SK-N-SH (cell line): ENCODE measurements around the gene DOCK4. TPM values are rescaled to one million over a fixed set of nuclear protein-coding genes. Genes with fewer than 3 reads are reported as not detected.

Experiments
- CTCF ChIA-PET: fragments of 300-600, 350-600 bp; formaldehyde crosslinking; extraction: SDS; loops from one replicate; lab custom pipeline; 2021; lab: Yijun Ruan, JAX
- POLR2A ChIA-PET: fragments of 350-600 bp; sonication (Branson Sonifier 250); formaldehyde crosslinking; extraction: SDS; loops from one replicate; lab custom pipeline; 2020; ENCODE audit warnings: antibody characterized with exemption, inconsistent platforms; lab: Yijun Ruan, JAX
- DNase-seq: peaks from one replicate; pipeline ENCODE4 v3.0.0; 2012
- H2AFZ ChIP-seq: fragments of 200-600 bp; sonication (generic); 2 replicates; pipeline ENCODE4 v1.8.1; 2016; ENCODE audit warnings: antibody characterized with exemption, mild to moderate bottlenecking, low read depth
- H3F3A ChIP-seq: fragments of 200-600 bp; sonication (generic); replicated peaks from 2 replicates; pipeline ENCODE3; 2016; ENCODE audit warnings: antibody characterized with exemption, mild to moderate bottlenecking; ENCODE audit not compliant: insufficient read depth
- H3K27ac ChIP-seq, 2 experiments: fragments of 200-500 bp in 1 of 2; fragments of 200-600 bp in 1 of 2; sonication (Bioruptor generic) in 1 of 2; sonication (generic), shearing (Covaris generic) in 1 of 2; 2 replicates each; pipeline versions ENCODE4 v1.5.1 to v1.6.1; 2014 to 2016; ENCODE audit warnings: low read depth in 2 of 2, inconsistent platforms in 1 of 2, low read length in 1 of 2, mild to moderate bottlenecking in 1 of 2, mixed read lengths in 1 of 2
- H3K27me3 ChIP-seq: fragments of 200-600 bp; sonication (generic), shearing (Covaris generic); 2 replicates; pipeline ENCODE4 v1.6.1; 2016; ENCODE audit warnings: mixed run types; ENCODE audit not compliant: insufficient read depth
- H3K36me3 ChIP-seq, 2 experiments: fragments of 200-500 bp in 1 of 2; fragments of 200-600 bp in 1 of 2; sonication (Bioruptor generic) in 1 of 2; sonication (generic) in 1 of 2; replicated peaks in 1 of 2; 2 replicates each; pipeline versions ENCODE3 to v1.5.1; 2014 to 2016; ENCODE audit warnings: low read length in 1 of 2, mild to moderate bottlenecking in 1 of 2; ENCODE audit not compliant: insufficient read depth in 2 of 2, control insufficient read depth in 1 of 2
- H3K4me1 ChIP-seq, 2 experiments: fragments of 200-500 bp in 1 of 2; fragments of 200-600 bp in 1 of 2; sonication (Bioruptor generic) in 1 of 2; sonication (generic), shearing (Covaris generic) in 1 of 2; 2 replicates each; pipeline versions ENCODE4 v1.5.1 to v1.6.1; 2014 to 2016; ENCODE audit warnings: low read depth in 1 of 2, low read length in 1 of 2, mixed run types in 1 of 2; ENCODE audit not compliant: insufficient read depth in 2 of 2, control insufficient read depth in 1 of 2
- H3K4me2 ChIP-seq: fragments of 200-600 bp; sonication (generic), shearing (Covaris generic); 2 replicates; pipeline ENCODE4 v1.6.1; 2017; ENCODE audit warnings: mixed run types
- H3K4me3 ChIP-seq, 2 experiments: fragments of 200-500 bp in 1 of 2; fragments of 200-600 bp in 1 of 2; sonication (Bioruptor generic) in 1 of 2; sonication (generic), shearing (Covaris generic) in 1 of 2; 2 replicates each; pipeline versions ENCODE4 v1.5.1 to v1.8.1; 2014 to 2016; ENCODE audit warnings: low read depth in 2 of 2, inconsistent platforms in 1 of 2, low read length in 1 of 2, mild to moderate bottlenecking in 1 of 2, mixed read lengths in 1 of 2, moderate library complexity in 1 of 2
- H3K79me2 ChIP-seq: fragments of 200-600 bp; sonication (generic); 2 replicates; pipeline ENCODE4 v1.8.1; 2017; ENCODE audit warnings: mild to moderate bottlenecking; ENCODE audit not compliant: insufficient read depth
- H3K9ac ChIP-seq: fragments of 200-600 bp; sonication (generic); 2 replicates; pipeline ENCODE4 v1.6.1; 2017; ENCODE audit warnings: mixed run types
- H3K9me2 ChIP-seq: fragments of 200-600 bp; sonication (generic); 2 replicates; pipeline ENCODE4 v1.6.1; 2017; ENCODE audit warnings: mixed run types
- H3K9me3 ChIP-seq: fragments of 200-600 bp; sonication (generic); 2 replicates; pipeline ENCODE4 v1.6.1; 2017; ENCODE audit warnings: mixed run types, mild to moderate bottlenecking, moderate library complexity
- H4K20me1 ChIP-seq: fragments of 200-600 bp; sonication (generic); 2 replicates; pipeline ENCODE4 v1.6.1; 2017; ENCODE audit warnings: mild to moderate bottlenecking, mixed run types; ENCODE audit not compliant: insufficient read depth
- CHD2 ChIP-seq: fragments of 150-350 bp; IDR thresholded peaks from 2 replicates; pipeline ENCODE4 v1.6.1; 2018; ENCODE audit warnings: low read length; ENCODE audit not compliant: partially characterized antibody
- CTCF ChIP-seq: fragments of 200-600 bp; sonication (generic); IDR thresholded peaks from 2 replicates; pipeline ENCODE4 v1.6.1; 2017; ENCODE audit warnings: antibody characterized with exemption, mild to moderate bottlenecking, moderate library complexity
- EP300 ChIP-seq, 2 experiments: IDR thresholded peaks; 2 replicates each; pipeline versions ENCODE4 v1.4.0 to v1.6.1; 2012; ENCODE audit warnings: borderline replicate concordance in 1 of 2, low read depth in 1 of 2, low read length in 1 of 2
- EZH2phosphoT487 ChIP-seq: fragments of 200-600 bp; sonication (generic); IDR thresholded peaks from 2 replicates; pipeline ENCODE4 v1.6.1; 2017; ENCODE audit warnings: low read depth, mixed run types, mild to moderate bottlenecking, antibody characterized with exemption, moderate library complexity, borderline replicate concordance
- GABPA ChIP-seq: IDR thresholded peaks from 2 replicates; pipeline ENCODE4 v1.4.0; 2012; ENCODE audit warnings: low read depth, mild to moderate bottlenecking
- GATA2 ChIP-seq: sonication (generic); formaldehyde crosslinking; IDR thresholded peaks from 2 replicates; pipeline ENCODE4 v1.5.0; 2020; ENCODE audit warnings: mild to moderate bottlenecking, missing genetic modification reagents
- MAX ChIP-seq: IDR thresholded peaks from 2 replicates; pipeline ENCODE4 v1.4.0; 2012; ENCODE audit warnings: low read depth
- MEF2A ChIP-seq: IDR thresholded peaks from 2 replicates; pipeline ENCODE4 v1.4.0; 2012; ENCODE audit warnings: low read depth, borderline replicate concordance
- MXI1 ChIP-seq: IDR thresholded peaks from 2 replicates; pipeline ENCODE4 v1.6.1; 2012; ENCODE audit warnings: mild to moderate bottlenecking, low read depth, low read length, improper control_type of control experiment
- RAD21 ChIP-seq: IDR thresholded peaks from 2 replicates; pipeline ENCODE4 v1.6.1; 2012; ENCODE audit warnings: mild to moderate bottlenecking, low read length
- REST ChIP-seq: IDR thresholded peaks from 2 replicates; pipeline ENCODE4 v1.6.1; 2012; ENCODE audit warnings: mild to moderate bottlenecking, low read depth, low read length, moderate library complexity
- RFX5 ChIP-seq: IDR thresholded peaks from 2 replicates; pipeline ENCODE4 v1.6.1; 2012; ENCODE audit warnings: mild to moderate bottlenecking, improper control_type of control experiment, low read length
- RXRA ChIP-seq: IDR thresholded peaks from 2 replicates; pipeline ENCODE4 v1.4.0; 2012; ENCODE audit warnings: low read depth, mild to moderate bottlenecking, borderline replicate concordance
- SMC3 ChIP-seq: IDR thresholded peaks from 2 replicates; pipeline ENCODE4 v1.6.1; 2012; ENCODE audit warnings: low read depth, low read length, improper control_type of control experiment
- TAF1 ChIP-seq: IDR thresholded peaks from 2 replicates; pipeline ENCODE4 v1.6.1; 2012; ENCODE audit warnings: low read depth, mild to moderate bottlenecking, low read length, moderate library complexity, borderline replicate concordance
- TCF12 ChIP-seq: IDR thresholded peaks from 2 replicates; pipeline ENCODE4 v1.4.0; 2012
- TEAD4 ChIP-seq: IDR thresholded peaks from 2 replicates; pipeline ENCODE4 v1.4.0; 2012; ENCODE audit warnings: mild to moderate bottlenecking, borderline replicate concordance; ENCODE audit not compliant: insufficient read depth
- ZBTB33 ChIP-seq: IDR thresholded peaks from 2 replicates; pipeline ENCODE4 v1.4.0; 2012; ENCODE audit warnings: low read depth, borderline replicate concordance
- WGBS: methylation state at CpG from one replicate; pipeline ENCODE4 v1.1.6; 2017; ENCODE audit warnings: low lambda C conversion rate; 5-methylcytosine and 5-hydroxymethylcytosine counted together
- polyA plus RNA-seq, 3 experiments: library from polyadenylated mRNA; depleted of rRNA; stranded (reverse); fragments of >200 nt; gene quantifications; 2 replicates each; pipeline ENCODE4 v1.2.3, GENCODE V29; 2012
- TF ChIP-seq, protein P1 (sequence below): fragments of 150-350 bp; IDR thresholded peaks from 2 replicates; pipeline ENCODE4 v1.6.1; 2017; ENCODE audit warnings: antibody characterized with exemption, low read length, low read depth, borderline replicate concordance

DOCK4 gene
- polyA plus RNA-seq, 1 of the 3 experiments (the other 2 are of a cell fraction), result 8.5 TPM

DNA sequence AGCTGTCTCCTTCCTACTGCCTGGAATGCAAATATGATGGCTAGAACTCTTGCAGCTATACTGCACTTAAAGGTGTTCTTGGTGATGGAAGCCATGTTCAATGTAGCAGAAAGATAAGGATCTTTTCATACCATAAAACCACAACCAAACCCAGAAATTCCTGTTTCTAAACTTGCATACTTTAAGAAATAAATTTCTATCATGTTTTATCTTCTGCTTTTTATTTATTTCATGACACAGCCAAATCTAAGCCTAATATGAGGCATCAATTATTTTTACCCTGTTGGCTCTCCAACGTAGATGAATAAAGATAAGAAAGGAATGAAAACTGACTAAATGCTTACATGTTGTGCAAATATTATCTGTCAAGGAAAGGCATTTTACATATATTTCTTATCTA, 224.1 kb downstream of the DOCK4 start (continued):
- TF ChIP-seq MXI1, result no peak
- no peak for TF ChIP-seq EZH2phosphoT487
- peak; percentile 34; the same call in 1 of the 2 replicates for TF ChIP-seq MEF2A
- TF ChIP-seq TAF1, result no peak
- no peak for TF ChIP-seq MAX
- no peak for TF ChIP-seq GATA2 (CRISPR knock-in tag)
- no peak for TF ChIP-seq GABPA
- peak in 1 of 2 experiments; percentile 49; a peak in 1 of 4 replicates for TF ChIP-seq EP300 (IDR thresholded peaks at IDR 0.05; ENCODE audit: borderline replicate concordance in 1 of 2, low read depth in 1 of 2, low read length in 1 of 2)
- TF ChIP-seq TEAD4, result peak; percentile 51; the same call in 1 of the 2 replicates

GRCh38 chr7:111980725-111981124, 225.5 kb downstream of the DOCK4 start:
- no peaks in the 10 kb centered on the region for H4K20me1 ChIP-seq
- POLR2A ChIA-PET, result no interaction called here
- 97% methylated on average over 1 of the region's 1 CpG for WGBS

More at GRCh38 chr7:111980725-111981124, 225.5 kb downstream of the DOCK4 start:
- H3K27me3 ChIP-seq, result no peaks in the 10 kb centered on the region
- CTCF ChIA-PET, result interaction anchor here (1.4 kb wide), 1 partner anchor 18 kb away, joined by 3 read pairs; no protein-coding TSS in a partner anchor
- peaks cover 5% of the 10 kb centered on the region for H3F3A ChIP-seq
- H3K9me2 ChIP-seq, result 0 out of 2 replicates have a peak, but pooled peaks cover 3% of the 10 kb centered on the region
- DNase-seq, result no peak
- H3K9ac ChIP-seq, result no peak overlapping the region
- no peaks in the 10 kb centered on the region; a peak in 1 of 4 replicates for H3K4me1 ChIP-seq
- no peak overlapping the region for H2AFZ ChIP-seq
- H3K4me3 ChIP-seq, result no peak overlapping the region
- H3K79me2 ChIP-seq, result no peaks in the 10 kb centered on the region
- peaks cover 0 to 35% of the 10 kb centered on the region in 2 experiments for H3K36me3 ChIP-seq
- no peak overlapping the region for H3K27ac ChIP-seq
- no peak overlapping the region for H3K4me2 ChIP-seq
- no peaks in the 10 kb centered on the region for H3K9me3 ChIP-seq
- no peak for TF ChIP-seq RXRA
- TF ChIP-seq, protein P1, sequence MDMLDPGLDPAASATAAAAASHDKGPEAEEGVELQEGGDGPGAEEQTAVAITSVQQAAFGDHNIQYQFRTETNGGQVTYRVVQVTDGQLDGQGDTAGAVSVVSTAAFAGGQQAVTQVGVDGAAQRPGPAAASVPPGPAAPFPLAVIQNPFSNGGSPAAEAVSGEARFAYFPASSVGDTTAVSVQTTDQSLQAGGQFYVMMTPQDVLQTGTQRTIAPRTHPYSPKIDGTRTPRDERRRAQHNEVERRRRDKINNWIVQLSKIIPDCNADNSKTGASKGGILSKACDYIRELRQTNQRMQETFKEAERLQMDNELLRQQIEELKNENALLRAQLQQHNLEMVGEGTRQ, result no peak
- no peak for TF ChIP-seq GATA2 (CRISPR knock-in tag)
- TF ChIP-seq ZBTB33, result no peak
- TF ChIP-seq RAD21, result no peak
- no peak for TF ChIP-seq TCF12
- no peak for TF ChIP-seq GABPA
- TF ChIP-seq RFX5, result no peak
- no peak for TF ChIP-seq CTCF
- TF ChIP-seq REST, result no peak
- no peak for TF ChIP-seq CHD2
- no peak for TF ChIP-seq SMC3
- TF ChIP-seq, all 33 proteins: peak for 0
